ENCODE measurements around the gene VSIR.

The VSIR gene

GRCh38 chr10:71812016-71812912 is 38.9 kb upstream of the VSIR start:
- ATAC-seq (ENCODE audit: low read depth): peak; percentile 98
- Mint-ChIP-seq H3K4me3 (no peak overlapping the region), H3K36me3 (peaks cover 5% of the 10 kb centered on the region), H3K27ac (no peak overlapping the region), H3K9me3 (no peaks in the 10 kb centered on the region), H3K27me3 (peaks cover 3% of the 10 kb centered on the region), H3K4me1 (peaks cover 7% of the 10 kb centered on the region)
- DNase-seq (ENCODE audit: low spot score in 2 of 2): peak; percentile 81 to 85

DNA sequence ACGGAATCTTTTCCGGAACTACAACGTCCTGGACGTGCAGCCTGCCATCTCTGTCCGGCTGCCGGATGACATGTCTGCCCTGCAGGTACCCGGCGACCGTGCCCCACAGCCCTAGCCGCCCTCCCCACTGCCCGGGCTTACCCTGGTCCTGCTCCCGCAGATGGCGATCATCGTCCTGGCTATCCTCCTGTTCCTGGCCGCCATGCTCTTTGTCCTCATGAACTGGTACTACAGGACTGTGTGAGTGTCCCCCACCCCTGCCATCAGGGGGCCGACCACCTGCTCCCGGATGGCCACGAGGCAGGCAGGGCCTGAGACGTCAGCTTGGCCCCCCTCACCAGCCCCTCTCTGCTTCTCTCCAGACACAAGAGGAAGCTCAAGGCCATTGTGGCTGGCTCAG is 38.0 kb upstream of the VSIR start:
- Mint-ChIP-seq H3K27ac (no peak overlapping the region), H3K4me1 (peaks cover 7% of the 10 kb centered on the region), H3K36me3 (peaks cover under 1% of the 10 kb centered on the region), H3K9me3 (no peaks in the 10 kb centered on the region), H3K27me3 (peaks cover 3% of the 10 kb centered on the region), H3K4me3 (no peak overlapping the region)
- ATAC-seq (ENCODE audit: low read depth) (no peak), DNase-seq (ENCODE audit: low spot score in 2 of 2) (no peak)

GRCh38 chr10:71810048-71810750 is 36.9 kb upstream of the VSIR start:
- H3K27me3 Mint-ChIP-seq: peaks cover 3% of the 10 kb centered on the region
- no peaks in the 10 kb centered on the region for H3K9me3 Mint-ChIP-seq
- no peak for DNase-seq (ENCODE audit: low spot score in 2 of 2)
- H3K4me1 Mint-ChIP-seq: peaks cover 7% of the 10 kb centered on the region
- ATAC-seq (ENCODE audit: low read depth): no peak
- no peak overlapping the region for H3K27ac Mint-ChIP-seq
- no peak overlapping the region for H3K4me3 Mint-ChIP-seq
- no peaks in the 10 kb centered on the region for H3K36me3 Mint-ChIP-seq

DNA sequence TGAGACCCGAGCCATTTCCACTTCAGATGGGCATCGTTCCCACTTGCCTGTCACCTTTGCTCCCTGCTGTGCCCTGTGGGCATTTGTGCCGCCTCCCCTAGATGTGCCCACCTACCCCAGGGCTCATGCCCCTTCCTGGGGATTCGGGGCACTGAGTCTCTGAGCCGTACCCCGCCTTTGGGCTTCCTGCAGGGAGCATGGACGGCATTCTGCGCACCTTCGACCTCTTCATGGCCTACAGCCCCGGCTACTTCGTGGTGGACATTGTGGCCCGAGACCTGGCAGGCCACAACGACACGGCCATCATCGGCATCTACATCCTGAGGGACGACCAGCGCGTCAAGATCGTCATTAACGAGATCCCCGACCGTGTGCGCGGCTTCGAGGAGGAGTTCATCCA is 36.3 kb upstream of the VSIR start:
- no peaks in the 10 kb centered on the region for H3K9me3 Mint-ChIP-seq
- H3K27ac Mint-ChIP-seq: no peak overlapping the region
- H3K4me1 Mint-ChIP-seq: peaks cover 7% of the 10 kb centered on the region
- no peak overlapping the region for H3K4me3 Mint-ChIP-seq
- no peak for DNase-seq (ENCODE audit: low spot score in 2 of 2)
- H3K36me3 Mint-ChIP-seq: no peaks in the 10 kb centered on the region
- ATAC-seq (ENCODE audit: low read depth): no peak
- H3K27me3 Mint-ChIP-seq: peaks cover 3% of the 10 kb centered on the region

DNA sequence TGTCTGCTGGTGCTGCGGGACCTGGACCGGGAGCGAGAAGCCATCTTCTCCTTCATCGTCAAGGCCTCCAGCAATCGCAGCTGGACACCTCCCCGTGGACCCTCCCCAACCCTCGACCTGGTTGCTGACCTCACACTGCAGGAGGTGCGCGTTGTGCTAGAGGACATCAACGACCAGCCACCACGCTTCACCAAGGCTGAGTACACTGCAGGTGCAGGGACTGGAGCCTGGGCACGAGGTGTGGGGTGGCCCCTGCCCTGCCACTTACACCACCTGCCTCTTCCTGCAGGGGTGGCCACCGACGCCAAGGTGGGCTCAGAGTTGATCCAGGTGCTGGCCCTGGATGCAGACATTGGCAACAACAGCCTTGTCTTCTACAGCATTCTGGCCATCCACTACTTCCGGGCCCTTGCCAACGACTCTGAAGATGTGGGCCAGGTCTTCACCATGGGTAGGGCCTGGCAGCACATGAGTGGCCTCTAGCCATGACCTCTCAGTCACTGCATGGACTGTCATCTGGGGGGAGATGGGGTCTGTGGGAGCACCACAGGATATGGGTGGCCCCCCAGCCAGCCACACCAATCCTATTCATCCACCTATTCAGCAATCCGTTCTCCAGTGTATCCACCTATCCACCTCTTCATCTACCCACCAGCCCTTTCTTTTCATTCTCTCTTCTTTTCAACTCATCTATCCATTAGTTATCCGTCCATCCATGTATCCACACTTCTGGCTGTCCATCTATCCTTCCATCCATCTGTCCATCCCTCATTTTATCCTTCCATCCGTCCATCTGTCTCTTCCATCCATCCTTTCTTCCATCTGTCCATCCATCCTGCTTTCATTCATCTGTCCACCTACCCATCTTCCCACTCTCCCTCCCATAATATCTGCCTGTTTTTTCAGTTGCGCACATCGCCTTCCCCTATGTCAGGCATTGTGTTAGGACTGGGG is 34.5 kb upstream of the VSIR start:
- no peak overlapping the region for H3K4me3 Mint-ChIP-seq
- H3K9me3 Mint-ChIP-seq: no peaks in the 10 kb centered on the region
- no peaks in the 10 kb centered on the region for H3K36me3 Mint-ChIP-seq
- peaks cover 3% of the 10 kb centered on the region for H3K27me3 Mint-ChIP-seq
- ATAC-seq (ENCODE audit: low read depth) (no peak), DNase-seq (ENCODE audit: low spot score in 2 of 2) (no peak)
- H3K4me1 Mint-ChIP-seq: peaks cover 3% of the 10 kb centered on the region
- H3K27ac Mint-ChIP-seq: no peak overlapping the region

- no peak overlapping the region for H3K27ac Mint-ChIP-seq
- ATAC-seq (ENCODE audit: low read depth) (no peak), DNase-seq (ENCODE audit: low spot score in 2 of 2) (no peak)
- H3K9me3 Mint-ChIP-seq: no peaks in the 10 kb centered on the region
- H3K4me3 Mint-ChIP-seq: no peak overlapping the region
- peaks cover 3% of the 10 kb centered on the region for H3K4me1 Mint-ChIP-seq
- peaks cover 3% of the 10 kb centered on the region for H3K27me3 Mint-ChIP-seq
- H3K36me3 Mint-ChIP-seq: no peaks in the 10 kb centered on the region
These were observed 33.6 kb upstream of the VSIR start for GRCh38 chr10:71806704-71807556.

DNA sequence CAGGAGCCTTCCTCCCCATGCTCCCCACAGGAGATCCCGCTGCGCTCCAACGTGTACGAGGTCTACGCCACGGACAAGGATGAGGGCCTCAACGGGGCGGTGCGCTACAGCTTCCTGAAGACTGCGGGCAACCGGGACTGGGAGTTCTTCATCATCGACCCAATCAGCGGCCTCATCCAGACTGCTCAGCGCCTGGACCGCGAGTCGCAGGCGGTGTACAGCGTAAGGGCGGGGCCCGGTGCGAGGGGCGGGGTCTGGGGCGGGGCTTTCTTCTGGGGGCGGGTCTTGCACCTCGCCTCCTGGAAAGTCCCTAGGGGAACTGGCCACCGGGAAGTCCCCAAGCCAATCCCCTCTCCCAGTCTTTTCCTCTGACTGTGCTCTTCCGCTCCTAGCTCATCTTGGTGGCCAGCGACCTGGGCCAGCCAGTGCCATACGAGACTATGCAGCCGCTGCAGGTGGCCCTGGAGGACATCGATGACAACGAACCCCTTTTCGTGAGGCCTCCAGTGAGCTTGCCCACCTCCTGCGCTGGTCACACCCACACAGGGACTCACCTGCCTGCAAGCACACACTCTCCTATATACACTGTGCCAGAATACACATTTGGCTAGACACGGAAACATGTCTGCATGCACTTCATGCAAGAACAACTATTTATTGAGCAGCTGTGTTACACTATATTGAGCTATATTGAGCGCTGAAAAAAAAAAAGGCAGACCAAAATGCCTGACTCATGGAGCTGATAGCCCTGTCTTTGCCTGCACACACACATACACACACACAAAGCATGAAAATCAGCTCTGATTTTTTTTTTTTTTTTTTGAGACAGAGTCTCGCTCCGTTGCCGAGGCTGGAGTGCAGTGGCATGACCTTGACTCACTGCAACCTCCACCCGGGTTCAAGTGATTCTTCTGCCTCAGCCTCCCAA is 32.7 kb upstream of the VSIR start:
- Mint-ChIP-seq H3K4me1 (peaks cover 8% of the 10 kb centered on the region), H3K4me3 (no peak overlapping the region), H3K27ac (no peak overlapping the region), H3K27me3 (peaks cover 3% of the 10 kb centered on the region), H3K36me3 (no peaks in the 10 kb centered on the region), H3K9me3 (no peaks in the 10 kb centered on the region)
- DNase-seq (ENCODE audit: low spot score in 2 of 2) (no peak), ATAC-seq (ENCODE audit: low read depth) (no peak)

- DNase-seq (ENCODE audit: low spot score in 2 of 2) (no peak), ATAC-seq (ENCODE audit: low read depth) (no peak)
- Mint-ChIP-seq H3K9me3 (no peaks in the 10 kb centered on the region), H3K27me3 (peaks cover 3% of the 10 kb centered on the region), H3K27ac (no peak overlapping the region), H3K36me3 (no peaks in the 10 kb centered on the region), H3K4me3 (no peak overlapping the region), H3K4me1 (peaks cover 8% of the 10 kb centered on the region)
These were observed 30.8 kb upstream of the VSIR start for GRCh38 chr10:71804077-71804476.

- Mint-ChIP-seq H3K27me3 (no peaks in the 10 kb centered on the region), H3K27ac (no peak overlapping the region), H3K9me3 (no peaks in the 10 kb centered on the region), H3K4me1 (peaks cover 5% of the 10 kb centered on the region), H3K36me3 (no peaks in the 10 kb centered on the region), H3K4me3 (no peak overlapping the region)
- DNase-seq (ENCODE audit: low spot score in 2 of 2) (no peak), ATAC-seq (ENCODE audit: low read depth) (no peak)
These were observed 29.6 kb upstream of the VSIR start for GRCh38 chr10:71802715-71803488.

GRCh38 chr10:71802235-71802634 is 28.9 kb upstream of the VSIR start:
- no peak overlapping the region for H3K27ac Mint-ChIP-seq
- DNase-seq (ENCODE audit: low spot score in 2 of 2) (no peak), ATAC-seq (ENCODE audit: low read depth) (no peak)
- H3K27me3 Mint-ChIP-seq: no peaks in the 10 kb centered on the region
- no peaks in the 10 kb centered on the region for H3K36me3 Mint-ChIP-seq
- no peak overlapping the region for H3K4me3 Mint-ChIP-seq
- peaks cover 9% of the 10 kb centered on the region for H3K4me1 Mint-ChIP-seq
- H3K9me3 Mint-ChIP-seq: no peaks in the 10 kb centered on the region

GRCh38 chr10:71801361-71801760 is 28.0 kb upstream of the VSIR start:
- no peaks in the 10 kb centered on the region for H3K36me3 Mint-ChIP-seq
- H3K27ac Mint-ChIP-seq: no peak overlapping the region

More at GRCh38 chr10:71801361-71801760, 28.0 kb upstream of the VSIR start:
- peak in 1 of 2 donors; percentile 42 for DNase-seq (ENCODE audit: low spot score in 2 of 2)
- Mint-ChIP-seq H3K4me3 (no peak overlapping the region), H3K9me3 (no peaks in the 10 kb centered on the region), H3K4me1 (peaks cover 12% of the 10 kb centered on the region), H3K27me3 (no peaks in the 10 kb centered on the region)
- peak; percentile 96 for ATAC-seq (ENCODE audit: low read depth)
